ENCODE measurements around the gene C1orf141.
"Not testable (repeated sequence)": the region's sequence is repeated elsewhere in the genome, so short reads cannot be mapped to it uniquely, and the experiment has no call there.

Gene C1orf141

GRCh38 chr1:67084765-67085318 lies 49.9 kb downstream of the C1orf141 start:
- no peak for DNase-seq

- DNase-seq, result no peak
These were observed 56.5 kb downstream of the C1orf141 start for GRCh38 chr1:67078291-67078690.

- no peak for DNase-seq
These were observed 57.2 kb downstream of the C1orf141 start for GRCh38 chr1:67077593-67077992.

- no peak for DNase-seq
These were observed 62.0 kb downstream of the C1orf141 start for GRCh38 chr1:67072749-67073148.

GRCh38 chr1:67067655-67068054 lies 67.1 kb downstream of the C1orf141 start:
- DNase-seq, result not testable (repeated sequence)

GRCh38 chr1:67062412-67062811 lies 72.4 kb downstream of the C1orf141 start:
- no peak for DNase-seq

- no peak for DNase-seq
These were observed 73.5 kb downstream of the C1orf141 start for GRCh38 chr1:67061266-67061665.

GRCh38 chr1:67060811-67061218 lies 74.0 kb downstream of the C1orf141 start:
- DNase-seq, result peak; percentile 7

- no peak for DNase-seq
These were observed 75.4 kb downstream of the C1orf141 start for GRCh38 chr1:67059346-67059745.

- DNase-seq, result no peak
These were observed 76.0 kb downstream of the C1orf141 start for GRCh38 chr1:67058761-67059160.

GRCh38 chr1:67058242-67058641 lies 76.5 kb downstream of the C1orf141 start:
- DNase-seq, result no peak

GRCh38 chr1:67053785-67054772 lies 80.7 kb downstream of the C1orf141 start, which contains the start of gene SLC35D1:
Gene SLC35D1, minus strand, starts transcription at chr1:67054148. Its CDS starts 135 bp downstream, at chr1:67054013.
- peak; percentile 64 for DNase-seq

- no peak for DNase-seq
These were observed 81.3 kb downstream of the C1orf141 start for GRCh38 chr1:67053535-67053784.

- DNase-seq, result peak; percentile 41
These were observed 81.8 kb downstream of the C1orf141 start for GRCh38 chr1:67052741-67053534.

- DNase-seq, result no peak
These were observed 83.6 kb downstream of the C1orf141 start for GRCh38 chr1:67051196-67051595.

GRCh38 chr1:67044631-67045270 lies 90.0 kb downstream of the C1orf141 start:
- no peak for DNase-seq

GRCh38 chr1:67043366-67043765 lies 91.4 kb downstream of the C1orf141 start:
- no peak for DNase-seq

Data from inflammatory macrophage treated with lipopolysaccharide for 4 hours (primary cell).